ENCODE results near the gene RHBDF2.
"Not testable (repeated sequence)": the region's sequence is repeated elsewhere in the genome, so short reads cannot be mapped to it uniquely, and the experiment has no call there.

The RHBDF2 gene

GRCh38 chr17:76511668-76512365, 10.6 kb upstream of the RHBDF2 start:
- in situ Hi-C loops (cut with HindIII; ENCODE audit: low pct_ligation_motif_present, low pct_unique_long_range_greater_than_20kb, low sequenced_read_pairs): no loop called here
- DNase-seq: no peak

- in situ Hi-C loops (cut with HindIII; ENCODE audit: low pct_ligation_motif_present, low pct_unique_long_range_greater_than_20kb, low sequenced_read_pairs): no loop called here
- DNase-seq: no peak
Measured at GRCh38 chr17:76510831-76511244, 9.6 kb upstream of the RHBDF2 start.

GRCh38 chr17:76508472-76509063, 7.3 kb upstream of the RHBDF2 start:
- DNase-seq; in situ Hi-C loops (cut with HindIII; ENCODE audit: low pct_ligation_motif_present, low pct_unique_long_range_greater_than_20kb, low sequenced_read_pairs): not testable (repeated sequence)

GRCh38 chr17:76506408-76507345, 5.5 kb upstream of the RHBDF2 start:
- in situ Hi-C loops (cut with HindIII; ENCODE audit: low pct_ligation_motif_present, low pct_unique_long_range_greater_than_20kb, low sequenced_read_pairs): no loop called here
- peak; percentile 73 for DNase-seq

- in situ Hi-C loops (cut with HindIII; ENCODE audit: low pct_ligation_motif_present, low pct_unique_long_range_greater_than_20kb, low sequenced_read_pairs): no loop called here
- peak; percentile 77 for DNase-seq
Measured at GRCh38 chr17:76504117-76504516, 2.9 kb upstream of the RHBDF2 start.

GRCh38 chr17:76502341-76503211, 1.4 kb upstream of the RHBDF2 start:
- no peak for DNase-seq
- in situ Hi-C loops (cut with HindIII; ENCODE audit: low pct_ligation_motif_present, low pct_unique_long_range_greater_than_20kb, low sequenced_read_pairs): no loop called here

- in situ Hi-C loops (cut with HindIII; ENCODE audit: low pct_ligation_motif_present, low pct_unique_long_range_greater_than_20kb, low sequenced_read_pairs): no loop called here
- DNase-seq: no peak
Measured at GRCh38 chr17:76501827-76502307, 644 bp upstream of the RHBDF2 start.

- DNase-seq: no peak
- in situ Hi-C loops (cut with HindIII; ENCODE audit: low pct_ligation_motif_present, low pct_unique_long_range_greater_than_20kb, low sequenced_read_pairs): no loop called here
Measured at GRCh38 chr17:76500747-76501017, 541 bp downstream of the RHBDF2 start.

- DNase-seq: no peak
- in situ Hi-C loops (cut with HindIII; ENCODE audit: low pct_ligation_motif_present, low pct_unique_long_range_greater_than_20kb, low sequenced_read_pairs): no loop called here
Measured at GRCh38 chr17:76500074-76500746, 1.0 kb downstream of the RHBDF2 start.

GRCh38 chr17:76499267-76499667, 2.0 kb downstream of the RHBDF2 start:
- no peak for DNase-seq
- in situ Hi-C loops (cut with HindIII; ENCODE audit: low pct_ligation_motif_present, low pct_unique_long_range_greater_than_20kb, low sequenced_read_pairs): no loop called here

- in situ Hi-C loops (cut with HindIII; ENCODE audit: low pct_ligation_motif_present, low pct_unique_long_range_greater_than_20kb, low sequenced_read_pairs): no loop called here
- DNase-seq: no peak
Measured at GRCh38 chr17:76498876-76499251, 2.4 kb downstream of the RHBDF2 start.

- in situ Hi-C loops (cut with HindIII; ENCODE audit: low pct_ligation_motif_present, low pct_unique_long_range_greater_than_20kb, low sequenced_read_pairs): no loop called here
- peak; percentile 75 for DNase-seq
Measured at GRCh38 chr17:76497979-76498875, 3.0 kb downstream of the RHBDF2 start.

GRCh38 chr17:76497699-76497978, 3.6 kb downstream of the RHBDF2 start:
- in situ Hi-C loops (cut with HindIII; ENCODE audit: low pct_ligation_motif_present, low pct_unique_long_range_greater_than_20kb, low sequenced_read_pairs): no loop called here
- DNase-seq: no peak

- in situ Hi-C loops (cut with HindIII; ENCODE audit: low pct_ligation_motif_present, low pct_unique_long_range_greater_than_20kb, low sequenced_read_pairs): no loop called here
Measured at GRCh38 chr17:76496464-76496863, 4.8 kb downstream of the RHBDF2 start.

GRCh38 chr17:76495663-76496400, 5.4 kb downstream of the RHBDF2 start:
- no peak for DNase-seq
- in situ Hi-C loops (cut with HindIII; ENCODE audit: low pct_ligation_motif_present, low pct_unique_long_range_greater_than_20kb, low sequenced_read_pairs): no loop called here

More at GRCh38 chr17:76496464-76496863, 4.8 kb downstream of the RHBDF2 start:
- no peak for DNase-seq

GRCh38 chr17:76493505-76494167, 7.6 kb downstream of the RHBDF2 start:
- in situ Hi-C loops (cut with HindIII; ENCODE audit: low pct_ligation_motif_present, low pct_unique_long_range_greater_than_20kb, low sequenced_read_pairs): no loop called here
- no peak for DNase-seq

Measured in ACHN (cell line).